Left lung (tissue), 10 donors: ENCODE measurements around the gene CELF5. TPM values are rescaled to one million over a fixed set of nuclear protein-coding genes. Genes with fewer than 3 reads are reported as not detected.

Experiments
- ATAC-seq: fragments of 200-7000 bp; cut with Tn5 transposase; one replicate; pipeline ENCODE4 v1.9.1; 2020; ENCODE audit warnings: moderate library complexity
- DNase-seq, 4 donors: peaks; one replicate each; pipeline ENCODE4 v3.0.0-alpha.2; 2013 to 2020
- H3K27ac ChIP-seq, 2 donors: fragments of 200-600 bp; sonication (generic) in 1 of 2; one replicate each; pipeline versions ENCODE4 v1.5.0 to v1.8.0; 2020 to 2021
- H3K27me3 ChIP-seq, 2 donors: fragments of 200-600 bp; sonication (generic) in 1 of 2; one replicate each; pipeline versions ENCODE4 v1.5.0 to v1.8.0; 2020 to 2021
- H3K36me3 ChIP-seq, 2 donors: fragments of 200-600 bp; sonication (generic) in 1 of 2; one replicate each; pipeline versions ENCODE4 v1.5.0 to v1.8.0; 2020 to 2021
- H3K4me1 ChIP-seq, 2 donors: fragments of 200-600 bp; one replicate each; pipeline ENCODE4 v1.8.0; 2021
- H3K4me3 ChIP-seq, 2 donors: fragments of 200-600 bp; sonication (generic) in 1 of 2; one replicate each; pipeline versions ENCODE4 v1.5.0 to v1.8.0; 2020 to 2021; ENCODE audit warnings: mild to moderate bottlenecking in 1 of 2
- H3K9me3 ChIP-seq, 2 donors: fragments of 200-600 bp; sonication (generic) in 1 of 2; one replicate each; pipeline versions ENCODE4 v1.5.0 to v1.8.0; 2020 to 2021
- intact Hi-C, 2 donors: fragments of 100-400 bp; cut with DNase I; formaldehyde crosslinking; loops; one replicate each; pipeline versions ENCODE4 v1.11.2 to v1.14.2; 2022
- polyA plus RNA-seq, 6 donors: library from polyadenylated mRNA; unstranded; fragments of 120-200 nt; gene quantifications; one replicate each; pipeline ENCODE4 v1.2.1, GENCODE V29; 2013; ENCODE audit not compliant: insufficient read length in 6 of 6
- total RNA-seq, 2 donors: library from RNA; stranded (reverse); fragmentation: NEBNext Ultra II Directional; extraction: Animal tissue kit (Norgen Biotek cat#: 25700); gene quantifications; one replicate each; pipeline ENCODE4 v1.2.1, GENCODE V29; 2021
- TF ChIP-seq, protein P1 (sequence below), 2 donors: fragments of 200-600 bp; sonication (generic) in 1 of 2; IDR thresholded peaks; one replicate each; pipeline versions ENCODE4 v1.5.0 to v1.8.0; 2021; ENCODE audit warnings: antibody characterized with exemption in 2 of 2
- donor health status: DM: no; HTN: yes; CAD: no.
- donor health status: DM: no; HTN: no; CAD: no.

CELF5 gene
- total and polyA plus RNA-seq, 8 donors: 0.38 to 3.9 (median 2.2) TPM; not detected in 1

DNA sequence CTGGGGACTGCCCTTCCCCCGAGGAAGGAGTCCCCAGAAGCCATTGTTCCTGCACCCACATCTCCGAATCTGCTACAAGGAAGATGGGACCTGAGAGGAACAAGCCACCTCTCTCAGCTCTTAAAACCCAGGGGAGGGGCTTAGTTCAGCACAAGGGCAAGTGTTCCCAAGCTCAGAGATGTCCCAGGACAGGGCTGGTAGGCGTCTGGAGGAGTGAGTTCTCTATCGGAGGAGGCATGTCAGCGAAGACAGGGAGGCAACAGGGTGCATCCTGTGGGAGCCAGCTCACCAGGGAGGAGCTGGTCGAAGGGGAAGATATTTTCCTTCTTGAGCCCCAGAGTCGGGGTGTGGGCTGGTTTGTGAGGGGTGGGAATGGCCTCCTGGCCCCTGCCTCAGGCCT is 54.8 kb downstream of the CELF5 start:
- peaks cover 5 to 6% of the 10 kb centered on the region in 2 donors for H3K4me1 ChIP-seq
- H3K4me3 ChIP-seq: no peak overlapping the region
- no peaks in the 10 kb centered on the region for H3K36me3 ChIP-seq
- intact Hi-C loops: no loop called here
- ATAC-seq: no peak
- H3K9me3 ChIP-seq: no peaks in the 10 kb centered on the region
- no peak for DNase-seq
- TF ChIP-seq, protein P1, sequence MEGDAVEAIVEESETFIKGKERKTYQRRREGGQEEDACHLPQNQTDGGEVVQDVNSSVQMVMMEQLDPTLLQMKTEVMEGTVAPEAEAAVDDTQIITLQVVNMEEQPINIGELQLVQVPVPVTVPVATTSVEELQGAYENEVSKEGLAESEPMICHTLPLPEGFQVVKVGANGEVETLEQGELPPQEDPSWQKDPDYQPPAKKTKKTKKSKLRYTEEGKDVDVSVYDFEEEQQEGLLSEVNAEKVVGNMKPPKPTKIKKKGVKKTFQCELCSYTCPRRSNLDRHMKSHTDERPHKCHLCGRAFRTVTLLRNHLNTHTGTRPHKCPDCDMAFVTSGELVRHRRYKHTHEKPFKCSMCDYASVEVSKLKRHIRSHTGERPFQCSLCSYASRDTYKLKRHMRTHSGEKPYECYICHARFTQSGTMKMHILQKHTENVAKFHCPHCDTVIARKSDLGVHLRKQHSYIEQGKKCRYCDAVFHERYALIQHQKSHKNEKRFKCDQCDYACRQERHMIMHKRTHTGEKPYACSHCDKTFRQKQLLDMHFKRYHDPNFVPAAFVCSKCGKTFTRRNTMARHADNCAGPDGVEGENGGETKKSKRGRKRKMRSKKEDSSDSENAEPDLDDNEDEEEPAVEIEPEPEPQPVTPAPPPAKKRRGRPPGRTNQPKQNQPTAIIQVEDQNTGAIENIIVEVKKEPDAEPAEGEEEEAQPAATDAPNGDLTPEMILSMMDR (IDR thresholded peaks at IDR 0.05): no peak
- peaks cover 8 to 92% of the 10 kb centered on the region in 2 donors for H3K27me3 ChIP-seq
- no peak overlapping the region for H3K27ac ChIP-seq

DNA sequence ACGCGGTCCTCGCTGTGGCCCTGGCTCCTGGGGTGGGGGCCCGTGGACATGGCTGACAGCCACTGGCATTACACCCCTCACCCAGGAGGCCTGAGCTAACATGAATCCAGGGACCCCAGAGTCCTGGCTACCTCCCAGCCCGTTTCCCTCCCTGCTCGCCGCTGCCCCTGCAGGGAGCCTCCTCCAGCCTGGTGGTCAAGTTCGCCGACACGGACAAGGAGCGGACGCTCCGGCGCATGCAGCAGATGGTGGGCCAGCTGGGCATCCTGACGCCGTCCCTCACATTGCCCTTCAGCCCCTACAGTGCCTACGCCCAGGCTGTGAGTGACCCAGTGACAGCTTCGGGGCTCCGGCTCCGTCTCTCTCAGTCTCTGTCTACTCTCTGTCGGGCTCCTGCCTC is 56.6 kb downstream of the CELF5 start:
- DNase-seq (no peak), ATAC-seq (no peak)
- H3K36me3 ChIP-seq: no peaks in the 10 kb centered on the region
- H3K27me3 ChIP-seq: peaks cover 0 to 92% of the 10 kb centered on the region in 2 donors
- H3K9me3 ChIP-seq: no peaks in the 10 kb centered on the region
- TF ChIP-seq, protein P1 (IDR thresholded peaks at IDR 0.05): no peak
- no peak overlapping the region for H3K4me3 ChIP-seq
- peaks cover 0 to 7% of the 10 kb centered on the region in 2 donors for H3K4me1 ChIP-seq
- no peak overlapping the region for H3K27ac ChIP-seq
- intact Hi-C loops: no loop called here

DNA sequence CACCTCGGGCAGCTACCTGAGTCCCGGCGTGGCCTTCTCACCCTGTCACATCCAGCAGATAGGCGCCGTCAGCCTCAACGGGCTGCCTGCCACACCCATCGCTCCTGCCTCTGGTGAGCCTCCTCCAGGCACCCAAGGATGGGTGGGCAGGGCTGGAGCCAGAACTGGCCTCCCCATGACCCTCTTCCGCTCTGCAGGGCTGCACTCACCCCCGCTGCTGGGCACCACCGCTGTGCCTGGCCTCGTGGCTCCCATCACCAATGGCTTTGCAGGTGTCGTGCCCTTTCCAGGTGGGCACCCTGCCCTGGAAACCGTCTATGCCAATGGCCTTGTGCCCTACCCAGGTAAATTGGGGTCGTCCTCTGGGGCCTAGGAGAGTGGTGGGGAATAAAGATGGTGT is 57.7 kb downstream of the CELF5 start:
- H3K4me1 ChIP-seq: peaks cover 0 to 7% of the 10 kb centered on the region in 2 donors
- TF ChIP-seq, protein P1 (IDR thresholded peaks at IDR 0.05): no peak
- no peaks in the 10 kb centered on the region for H3K9me3 ChIP-seq
- H3K27ac ChIP-seq: no peak overlapping the region
- DNase-seq: no peak
- no peaks in the 10 kb centered on the region for H3K36me3 ChIP-seq
- no peak for ATAC-seq
- H3K27me3 ChIP-seq: peaks cover 0 to 85% of the 10 kb centered on the region in 2 donors
- no peak overlapping the region for H3K4me3 ChIP-seq
- intact Hi-C loops: no loop called here

DNA sequence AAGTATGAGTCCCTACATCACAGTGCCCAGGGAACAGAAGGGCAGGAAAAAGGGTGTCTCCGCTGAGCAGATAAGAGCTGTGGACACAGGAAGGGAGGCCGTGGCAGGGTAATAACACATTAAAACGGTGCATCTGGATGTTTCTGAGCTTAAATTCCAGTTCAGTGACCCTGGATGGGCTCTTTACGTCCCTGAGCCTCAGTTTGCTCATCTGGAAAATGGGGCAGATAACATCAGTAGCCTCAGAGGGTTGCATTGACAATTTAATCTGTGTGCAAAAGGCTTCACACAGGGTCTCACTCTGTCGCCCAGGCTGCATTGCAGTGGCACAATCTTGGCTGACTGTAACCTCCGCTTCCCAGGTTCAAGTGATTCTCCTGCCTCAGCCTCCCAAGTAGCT is 58.1 kb downstream of the CELF5 start:
- Histone ChIP-seq H3K4me1 (peaks cover 0 to 7% of the 10 kb centered on the region in 2 donors), H3K9me3 (no peaks in the 10 kb centered on the region), H3K27me3 (peaks cover 0 to 81% of the 10 kb centered on the region in 2 donors), H3K4me3 (no peak overlapping the region), H3K36me3 (no peaks in the 10 kb centered on the region), H3K27ac (no peak overlapping the region)
- ATAC-seq: no peak
- TF ChIP-seq, protein P1 (IDR thresholded peaks at IDR 0.05): no peak
- no peak for DNase-seq
- intact Hi-C loops: no loop called here

DNA sequence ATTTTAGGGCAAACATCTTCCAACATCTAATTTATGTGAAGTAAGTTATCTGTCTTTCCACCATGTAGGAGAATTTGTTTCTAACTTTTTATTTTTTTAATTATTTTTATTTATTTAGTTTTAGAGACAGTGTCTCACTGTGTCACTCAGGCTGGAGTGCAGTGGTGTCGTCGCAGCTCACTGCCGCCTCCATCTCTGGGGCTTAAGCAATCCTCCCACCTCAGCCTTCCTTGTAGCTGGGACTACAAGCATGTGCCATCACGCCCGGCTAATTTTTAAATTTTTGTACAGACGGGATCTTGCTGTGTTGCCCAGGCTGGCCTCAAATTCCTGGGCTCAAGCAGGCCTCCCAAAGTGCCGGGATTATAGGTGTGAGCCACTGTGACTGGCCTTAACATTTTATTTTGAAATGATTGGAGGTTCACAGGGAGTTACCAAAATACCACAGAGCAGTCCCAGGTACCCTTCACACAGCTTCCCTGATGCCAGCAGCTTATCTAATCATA is 58.8 kb downstream of the CELF5 start:
- Histone ChIP-seq H3K4me3 (no peak overlapping the region), H3K27ac (no peak overlapping the region), H3K4me1 (peaks cover 0 to 7% of the 10 kb centered on the region in 2 donors), H3K36me3 (no peaks in the 10 kb centered on the region), H3K9me3 (no peaks in the 10 kb centered on the region), H3K27me3 (peaks cover 0 to 79% of the 10 kb centered on the region in 2 donors)
- TF ChIP-seq, protein P1 (IDR thresholded peaks at IDR 0.05): no peak
- DNase-seq: no peak
- ATAC-seq: no peak
- intact Hi-C loops: no loop called here
